Motor neuron (in vitro differentiated cells): Measurements from ENCODE around the gene EGR1. TPM values are rescaled to one million over a fixed set of nuclear protein-coding genes. Genes with fewer than 3 reads are reported as not detected.
A peak's percentile ranks its signal among the peaks of the same experiment; 100 is the strongest.

Source experiments
- ATAC-seq, 8 experiments: fragments of 200-7000 bp; cut with Tn5 transposase; replicated peaks in 6 of 8; 2 replicates each; pipeline ENCODE4 v1.8.0; 2021; ENCODE audit warnings: mild to moderate bottlenecking in 8 of 8, moderate library complexity in 8 of 8
- H3K27ac ChIP-seq, 2 donors: fragments of 250-450 bp; sonication (Bioruptor Pico); 2 replicates each; pipeline ENCODE4 v1.9.0; 2021; ENCODE audit warnings: antibody characterized with exemption in 2 of 2, mild to moderate bottlenecking in 2 of 2, moderate library complexity in 1 of 2
- H3K4me1 ChIP-seq, 2 donors: fragments of 250-450 bp; sonication (Bioruptor Pico); replicated peaks in 1 of 2; 2 replicates each; pipeline ENCODE4 v1.6.1; 2021; ENCODE audit warnings: antibody characterized with exemption in 2 of 2, mild to moderate bottlenecking in 2 of 2, moderate library complexity in 1 of 2
- H3K4me3 ChIP-seq, 5 donors: fragments of 250-450 bp; sonication (Bioruptor Pico); 2 replicates each; pipeline ENCODE4 v1.9.0; 2021; ENCODE audit warnings: antibody characterized with exemption in 5 of 5, mild to moderate bottlenecking in 5 of 5, moderate library complexity in 4 of 5
- WGBS, 10 experiments: fragments of 450-650 bp; shearing (Covaris generic); methylation state at CpG; one replicate each; pipeline ENCODE4 v1.0.0; 2022; 5-methylcytosine and 5-hydroxymethylcytosine counted together
- in situ Hi-C, 9 experiments: fragments of 400-800 bp; cut with MboI; loops; one replicate each; pipeline ENCODE4 v1.15.0; 2021; ENCODE audit warnings: low sequenced_read_pairs in 9 of 9, low pct_unique_long_range_greater_than_20kb in 2 of 9; ENCODE audit not compliant: unreplicated experiment in 9 of 9
- total RNA-seq, 8 experiments: library from RNA; unstranded; fragments of 300-600 nt; gene quantifications; 2 replicates each; pipeline versions ENCODE4 v1.2.3 to v1.2.4, GENCODE V29; 2022

EGR1 gene
- total RNA-seq, 8 experiments from 2014 or later, result 2.7 to 65.5 (median 4.9) TPM

DNA sequence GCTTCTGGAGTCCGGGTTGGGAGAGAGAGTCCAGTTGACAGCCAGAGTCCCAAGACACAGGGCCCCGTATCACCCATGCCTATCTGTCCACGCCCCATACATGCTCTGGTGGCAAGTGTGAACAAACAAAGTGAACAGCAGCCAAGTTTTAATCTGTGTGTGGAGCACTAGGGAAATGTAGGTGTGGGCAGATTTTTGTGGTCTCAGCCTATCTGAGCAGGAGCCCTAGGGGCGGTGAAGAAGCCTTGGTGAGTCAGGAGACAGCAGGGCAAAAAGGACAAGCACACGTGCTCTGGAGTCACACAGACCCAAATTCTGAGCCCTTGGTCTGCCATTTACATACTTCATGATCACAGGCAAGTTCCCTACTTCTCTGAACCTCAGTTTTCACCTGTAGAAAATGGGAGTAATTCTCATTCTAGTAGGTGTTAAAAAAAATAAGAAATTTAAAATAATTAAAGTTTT lies 23.2 kb downstream of the EGR1 start:
- WGBS, 10 experiments, result 0 to 100% (median 60%) methylated on average over 1 to 3 of the region's 5 CpGs; no CpG with 5 or more reads in 3 of the 10 experiments
- in situ Hi-C loops, result no loop called here

DNA sequence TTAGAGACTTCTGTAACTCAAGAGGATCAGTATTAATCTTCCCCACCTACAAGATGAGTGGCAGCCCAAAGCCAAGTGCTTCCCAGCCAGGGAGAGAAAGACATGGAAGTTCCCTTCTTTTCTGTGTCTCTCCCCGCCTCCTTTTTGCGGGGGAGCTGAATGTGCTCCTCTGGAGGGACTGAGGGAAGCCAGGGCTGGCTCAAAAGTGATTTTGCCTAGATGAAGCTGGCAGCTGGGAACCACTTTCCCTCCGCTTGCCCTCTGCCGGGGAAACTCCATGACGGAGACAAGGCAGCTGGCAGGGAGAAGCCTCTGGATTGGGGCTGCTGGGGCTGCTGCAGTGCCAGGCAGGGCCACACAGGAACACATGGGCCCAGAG lies 24.4 kb downstream of the EGR1 start:
- no peak for ATAC-seq
- 40 to 80% (median 69%) methylated on average over 1 to 3 of the region's 5 CpGs; no CpG with 5 or more reads in 7 of the 10 experiments for WGBS, 10 experiments
- Histone ChIP-seq H3K4me3 (no peak overlapping the region), H3K27ac (no peak overlapping the region), H3K4me1 (peaks cover 43 to 47% of the 10 kb centered on the region in 2 donors)
- in situ Hi-C loops, result no loop called here

More for the DNA sequence above, 23.2 kb downstream of the EGR1 start:
- Histone ChIP-seq H3K4me3 (no peak overlapping the region), H3K27ac (no peak overlapping the region), H3K4me1 (peaks cover 38 to 42% of the 10 kb centered on the region in 2 donors)
- ATAC-seq, result peak in 3 of 8 experiments; percentile 2 to 58 (median 46)

DNA sequence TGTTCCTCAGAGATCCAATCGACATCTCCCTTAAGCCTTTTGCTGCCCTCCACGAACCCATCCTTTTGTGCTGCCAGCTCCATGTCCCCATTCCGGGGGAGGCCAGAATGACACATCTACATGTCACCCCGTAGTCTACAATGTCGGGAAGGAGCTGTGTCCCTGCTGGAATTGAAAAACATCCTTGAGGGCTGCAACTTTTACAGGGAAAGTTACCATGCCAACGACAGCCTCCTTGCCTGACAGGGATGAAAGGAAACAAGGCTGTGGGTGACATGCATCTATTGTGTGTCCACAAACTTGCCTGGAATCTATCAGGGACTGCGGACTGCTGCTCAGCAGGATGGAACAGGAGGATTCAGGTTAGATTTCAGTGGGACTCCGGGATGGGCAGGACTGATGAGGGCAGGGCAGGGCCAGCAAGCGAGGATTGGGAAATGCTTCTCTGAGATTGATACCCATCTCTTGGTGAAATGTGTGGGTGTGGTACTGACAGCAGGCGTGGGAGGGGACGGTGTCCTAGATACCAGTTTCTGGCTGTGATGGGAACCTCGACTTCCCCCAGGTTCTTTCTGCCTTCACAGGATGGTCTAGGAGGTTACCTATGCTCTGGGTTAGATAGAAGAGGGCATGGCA lies 25.5 kb downstream of the EGR1 start:
- Histone ChIP-seq H3K27ac (no peak overlapping the region), H3K4me3 (no peak overlapping the region), H3K4me1 (peaks cover 43 to 47% of the 10 kb centered on the region in 2 donors)
- in situ Hi-C loops, result no loop called here
- peak in 5 of 8 experiments; percentile 7 to 29 (median 21) for ATAC-seq
- WGBS, 10 experiments, result 18 to 73% (median 43%) methylated on average over 1 to 8 of the region's 12 CpGs; no CpG with 5 or more reads in 1 of the 10 experiments

GRCh38 chr5:138491284-138491648 lies 26.0 kb downstream of the EGR1 start:
- H3K27ac ChIP-seq, result no peak overlapping the region
- no peak for ATAC-seq
- peaks cover 43 to 47% of the 10 kb centered on the region in 2 donors for H3K4me1 ChIP-seq
- H3K4me3 ChIP-seq, result no peak overlapping the region
- 40 to 100% (median 60%) methylated on average over 2 to 7 of the region's 11 CpGs; no CpG with 5 or more reads in 6 of the 10 experiments for WGBS, 10 experiments
- in situ Hi-C loops, result no loop called here

- Histone ChIP-seq H3K4me3 (peak overlapping the region; percentile 25 to 38 (median 30)), H3K4me1 (peaks cover 43% of the 10 kb centered on the region in 2 donors), H3K27ac (peak overlapping the region in 1 of 2 donors; percentile 45)
- in situ Hi-C loops, result no loop called here
- ATAC-seq, result peak; percentile 81 to 97 (median 86)
- 0 to 20% methylated on average over 1 of the region's 93 CpGs; no CpG with 5 or more reads in 8 of the 10 experiments for WGBS, 10 experiments
Measured at GRCh38 chr5:138491669-138492559, 26.6 kb downstream of the EGR1 start.

DNA sequence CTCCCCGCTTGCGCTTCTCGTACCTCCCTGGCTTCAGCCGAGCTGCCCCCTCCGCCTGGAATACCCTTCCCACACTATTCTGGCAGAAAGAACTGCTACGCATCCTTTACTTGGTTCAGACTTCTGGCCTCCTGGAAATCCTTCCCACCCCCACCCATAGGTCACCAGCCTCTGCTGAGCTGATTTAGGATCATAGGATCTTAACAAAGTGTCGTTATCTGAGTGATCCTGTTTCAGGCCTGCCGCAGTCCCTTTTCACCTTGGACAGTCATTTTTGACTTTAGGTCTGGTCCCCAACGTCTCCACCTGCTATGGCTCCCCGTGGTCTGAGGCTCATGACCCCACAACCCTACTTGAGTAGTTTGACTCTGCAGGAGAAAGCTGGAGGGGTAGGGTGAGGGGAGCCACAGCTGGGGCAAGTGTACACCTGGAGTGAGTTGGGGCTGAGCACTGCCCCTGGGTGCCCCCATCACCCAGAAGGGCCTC lies 27.3 kb downstream of the EGR1 start:
- peak overlapping the region in 1 of 2 donors; percentile 45 for H3K27ac ChIP-seq
- no peak for ATAC-seq
- in situ Hi-C loops, result no loop called here

DNA sequence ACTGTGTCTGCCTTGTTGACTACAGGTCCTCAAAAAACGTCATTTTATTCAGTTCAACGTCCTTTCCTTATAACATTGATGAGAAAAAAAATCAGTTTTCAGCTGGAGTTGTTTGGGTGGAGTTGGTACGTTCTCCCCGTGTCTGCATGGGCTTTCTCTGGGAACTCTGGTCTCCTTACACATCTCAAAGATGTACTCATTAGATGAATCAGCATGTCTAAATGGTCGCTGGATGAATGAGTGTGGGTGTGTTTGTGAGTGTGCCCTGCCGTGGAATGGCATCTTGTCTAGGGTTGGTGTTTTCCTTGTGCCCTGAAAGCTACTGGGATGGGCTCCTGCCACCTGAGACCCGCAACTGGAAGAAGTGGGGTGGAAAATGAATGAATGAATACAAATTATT lies 30.1 kb downstream of the EGR1 start:
- WGBS, 10 experiments, result 6 to 90% (median 80%) methylated on average over 1 to 7 of the region's 7 CpGs; no CpG with 5 or more reads in 2 of the 10 experiments

More for the DNA sequence above, 27.3 kb downstream of the EGR1 start:
- Histone ChIP-seq H3K4me3 (peak overlapping the region in 4 of 5 donors; percentile 25 to 38 (median 34)), H3K4me1 (peaks cover 41 to 43% of the 10 kb centered on the region in 2 donors)
- 7 to 53% (median 33%) methylated on average over 3 to 8 of the region's 10 CpGs; no CpG with 5 or more reads in 6 of the 10 experiments for WGBS, 10 experiments

DNA sequence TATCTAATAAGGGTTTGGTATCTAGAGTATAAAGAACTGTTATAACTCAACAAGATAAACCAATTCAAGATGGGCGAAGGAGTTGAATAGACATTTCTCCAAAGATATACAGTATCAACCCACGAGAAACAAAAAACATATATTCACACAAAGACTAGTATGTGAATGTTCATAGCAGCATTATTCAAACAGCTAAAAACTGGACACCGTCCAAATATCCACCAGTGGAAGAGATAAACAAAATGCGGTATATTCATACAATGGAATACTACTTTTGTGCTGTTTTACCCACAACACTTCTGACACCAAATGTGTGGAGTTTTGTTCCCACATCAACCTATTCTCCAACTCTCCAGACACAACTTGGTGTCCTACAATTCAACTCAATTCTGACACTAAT lies 33.1 kb downstream of the EGR1 start:
- WGBS, 10 experiments, result 32 to 89% (median 70%) methylated on average over 1 to 4 of the region's 4 CpGs; no CpG with 5 or more reads in 1 of the 10 experiments
- peak in 1 of 8 experiments; percentile 14 for ATAC-seq
- in situ Hi-C loops, result no loop called here

More for the DNA sequence above, 30.1 kb downstream of the EGR1 start:
- H3K4me1 ChIP-seq, result peaks cover 35 to 36% of the 10 kb centered on the region in 2 donors
- no peak overlapping the region for H3K27ac ChIP-seq
- in situ Hi-C loops, result no loop called here
- ATAC-seq, result no peak
- H3K4me3 ChIP-seq, result no peak overlapping the region

GRCh38 chr5:138502121-138502520 lies 36.8 kb downstream of the EGR1 start:
- Histone ChIP-seq H3K4me1 (no peaks in the 10 kb centered on the region), H3K4me3 (no peak overlapping the region), H3K27ac (no peak overlapping the region)
- no peak for ATAC-seq
- WGBS, 10 experiments, result 50 to 100% (median 100%) methylated on average over 1 to 4 of the region's 4 CpGs; no CpG with 5 or more reads in 5 of the 10 experiments
- in situ Hi-C loops, result no loop called here

More for the DNA sequence above, 33.1 kb downstream of the EGR1 start:
- Histone ChIP-seq H3K4me1 (peaks cover 6% of the 10 kb centered on the region in 2 donors), H3K27ac (no peak overlapping the region), H3K4me3 (no peak overlapping the region)

GRCh38 chr5:138502521-138502920 lies 37.2 kb downstream of the EGR1 start:
- no peak for ATAC-seq
- WGBS, 10 experiments, result 60 to 100% (median 93%) methylated on average over 1 to 9 of the region's 11 CpGs; no CpG with 5 or more reads in 4 of the 10 experiments
- no peak overlapping the region for H3K4me3 ChIP-seq
- no peak overlapping the region for H3K27ac ChIP-seq
- in situ Hi-C loops, result no loop called here
- no peaks in the 10 kb centered on the region for H3K4me1 ChIP-seq

- no peak overlapping the region for H3K27ac ChIP-seq
- WGBS, 10 experiments, result 0 to 49% (median 20%) methylated on average over 1 to 6 of the region's 6 CpGs; no CpG with 5 or more reads in 1 of the 10 experiments
- peak; percentile 33 to 82 (median 70) for ATAC-seq
- H3K4me1 ChIP-seq, result no peaks in the 10 kb centered on the region
- in situ Hi-C loops, result no loop called here
- H3K4me3 ChIP-seq, result no peak overlapping the region
Measured at GRCh38 chr5:138503487-138504270, 38.4 kb downstream of the EGR1 start.

DNA sequence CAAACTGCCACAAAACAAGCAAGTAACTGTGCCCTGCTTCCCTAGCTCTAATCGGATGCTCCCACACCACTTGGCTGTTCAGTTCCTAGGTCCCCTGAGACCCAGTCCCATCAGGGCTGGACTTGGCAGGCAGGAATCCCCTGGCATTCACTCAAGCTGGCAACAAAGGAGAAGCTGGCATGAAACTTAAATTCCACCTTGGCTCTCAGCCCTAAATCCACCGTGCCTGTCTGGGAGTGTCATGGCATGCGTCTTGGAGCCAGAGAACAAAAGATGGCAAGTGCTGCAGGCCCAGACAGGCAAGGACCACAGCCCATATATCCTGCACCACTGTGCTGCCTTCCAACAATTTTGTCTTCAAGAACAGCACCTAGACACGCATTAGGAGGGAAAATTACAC lies 39.5 kb downstream of the EGR1 start:
- in situ Hi-C loops, result no loop called here
- no peaks in the 10 kb centered on the region for H3K4me1 ChIP-seq
- H3K27ac ChIP-seq, result no peak overlapping the region
- no peak overlapping the region for H3K4me3 ChIP-seq
- 40 to 80% (median 70%) methylated on average over 1 to 3 of the region's 4 CpGs; no CpG with 5 or more reads in 7 of the 10 experiments for WGBS, 10 experiments
- ATAC-seq, result peak in 3 of 8 experiments; percentile 24 to 72 (median 36)
